SK-N-MC (cell line): Measurements from ENCODE around the gene DLG2.

Source experiments
- EZH2 ChIP-seq: fragments of 200-600 bp; sonication (generic); IDR thresholded peaks from one replicate; pipeline ENCODE4 v1.6.1; 2017; ENCODE audit warnings: antibody characterized with exemption
- FOXP2 ChIP-seq: optimal IDR thresholded peaks from 2 replicates; pipeline ENCODE3; 2011; ENCODE audit warnings: mild to moderate bottlenecking, moderate library complexity; ENCODE audit not compliant: insufficient read depth; ENCODE audit errors: extremely low read length, control extremely low read depth
- POLR2AphosphoS5 ChIP-seq: IDR thresholded peaks from 2 replicates; pipeline ENCODE4 v1.6.1; 2012; ENCODE audit warnings: mild to moderate bottlenecking, low read depth, low read length, borderline replicate concordance

GRCh38 chr11:85195934-85196333, 431.2 kb downstream of the DLG2 start:
- TF ChIP-seq EZH2 = no peak
- TF ChIP-seq POLR2AphosphoS5 = no peak
- TF ChIP-seq FOXP2 = no peak
